ENCODE results near the gene SMIM41.

The SMIM41 gene

GRCh38 chr12:52086944-52087835 lies 7.7 kb downstream of the SMIM41 start:
- Histone ChIP-seq H3K27me3 (ENCODE audit: insufficient read depth, low read length, poor library complexity, severe bottlenecking) (peaks cover 3% of the 10 kb centered on the region), H2AFZ (ENCODE audit: low read length) (no peak overlapping the region), H3F3A (ENCODE audit: low read depth) (no peaks in the 10 kb centered on the region), H3K9me2 (replicated peaks; ENCODE audit: low read depth, low read length) (no peaks in the 10 kb centered on the region), H3K4me1 (ENCODE audit: insufficient read depth, low read length, poor library complexity, severe bottlenecking) (peaks cover 4% of the 10 kb centered on the region), H3K9ac (ENCODE audit: low read depth, low read length, poor library complexity, severe bottlenecking) (no peak overlapping the region), H3K9me3 (ENCODE audit: insufficient read depth, low read depth, low read length) (no peaks in the 10 kb centered on the region), H3K36me3 (ENCODE audit: insufficient read depth, low read length) (no peaks in the 10 kb centered on the region), H4K20me1 (ENCODE audit: insufficient read depth, low read length, poor library complexity, severe bottlenecking) (no peaks in the 10 kb centered on the region), H3K4me3 (ENCODE audit: low read length, poor library complexity, severe bottlenecking) (no peak overlapping the region), H3K4me2 (ENCODE audit: low read depth, low read length, poor library complexity, severe bottlenecking) (no peak overlapping the region), H3K79me2 (ENCODE audit: insufficient read depth, low read length) (no peaks in the 10 kb centered on the region)
- TF ChIP-seq EZH2phosphoT487 (IDR thresholded peaks at IDR 0.05; ENCODE audit: borderline replicate concordance) (no peak), CTCF (conservative IDR thresholded peaks at IDR 0.05; ENCODE audit: low read length) (no peak)

DNA sequence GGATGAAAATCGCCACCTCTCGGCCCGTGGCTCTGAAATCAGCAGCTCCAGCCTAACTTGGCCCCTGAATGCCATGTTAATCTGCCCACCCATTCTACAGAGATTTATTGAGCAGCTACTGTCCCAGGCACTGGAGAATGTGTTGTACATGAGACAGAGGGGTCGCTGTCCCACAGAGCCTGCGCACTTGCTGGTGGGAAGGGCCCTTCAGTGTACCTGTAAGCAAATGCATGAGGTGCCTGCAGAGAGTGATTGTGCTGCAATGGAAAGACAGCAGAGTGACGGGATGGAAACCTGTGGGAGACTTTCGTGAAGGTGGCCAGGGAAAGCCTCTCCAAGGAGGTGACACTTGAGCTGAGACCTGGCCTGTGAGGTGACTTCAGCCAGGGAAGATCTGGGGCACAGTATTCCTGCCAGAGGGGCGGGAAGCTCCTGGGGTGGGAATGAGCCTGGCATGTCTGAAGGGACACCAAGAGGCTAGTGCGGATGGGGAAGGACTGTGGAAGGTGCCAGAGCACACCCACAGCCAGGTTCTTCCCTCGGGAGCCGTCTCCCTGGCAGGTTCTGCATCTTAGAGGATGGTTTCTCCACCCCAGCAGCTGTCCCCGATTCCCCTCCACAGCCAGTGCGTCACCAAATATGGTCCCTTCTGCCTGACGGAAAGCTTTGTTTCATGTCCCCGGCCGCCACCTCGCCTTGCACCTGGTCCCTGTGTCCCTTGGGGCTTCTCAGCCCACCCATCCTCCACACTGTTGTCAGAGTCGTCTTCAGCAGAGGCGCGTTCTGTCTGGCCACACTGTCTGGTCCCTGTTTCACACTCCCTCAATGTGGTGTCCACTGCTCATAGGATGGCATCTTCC lies 8.7 kb downstream of the SMIM41 start:
- Histone ChIP-seq H3F3A (ENCODE audit: low read depth) (no peaks in the 10 kb centered on the region), H3K36me3 (ENCODE audit: insufficient read depth, low read length) (no peaks in the 10 kb centered on the region), H3K4me1 (ENCODE audit: insufficient read depth, low read length, poor library complexity, severe bottlenecking) (peaks cover 1% of the 10 kb centered on the region), H3K27me3 (ENCODE audit: insufficient read depth, low read length, poor library complexity, severe bottlenecking) (peaks cover 3% of the 10 kb centered on the region), H3K9me2 (replicated peaks; ENCODE audit: low read depth, low read length) (no peaks in the 10 kb centered on the region), H3K79me2 (ENCODE audit: insufficient read depth, low read length) (no peaks in the 10 kb centered on the region), H4K20me1 (ENCODE audit: insufficient read depth, low read length, poor library complexity, severe bottlenecking) (no peaks in the 10 kb centered on the region), H3K4me2 (ENCODE audit: low read depth, low read length, poor library complexity, severe bottlenecking) (no peak overlapping the region), H3K4me3 (ENCODE audit: low read length, poor library complexity, severe bottlenecking) (no peak overlapping the region), H3K9ac (ENCODE audit: low read depth, low read length, poor library complexity, severe bottlenecking) (no peak overlapping the region), H2AFZ (ENCODE audit: low read length) (no peak overlapping the region), H3K9me3 (ENCODE audit: insufficient read depth, low read depth, low read length) (no peaks in the 10 kb centered on the region)
- TF ChIP-seq CTCF (conservative IDR thresholded peaks at IDR 0.05; ENCODE audit: low read length) (no peak), EZH2phosphoT487 (IDR thresholded peaks at IDR 0.05; ENCODE audit: borderline replicate concordance) (no peak)

DNA sequence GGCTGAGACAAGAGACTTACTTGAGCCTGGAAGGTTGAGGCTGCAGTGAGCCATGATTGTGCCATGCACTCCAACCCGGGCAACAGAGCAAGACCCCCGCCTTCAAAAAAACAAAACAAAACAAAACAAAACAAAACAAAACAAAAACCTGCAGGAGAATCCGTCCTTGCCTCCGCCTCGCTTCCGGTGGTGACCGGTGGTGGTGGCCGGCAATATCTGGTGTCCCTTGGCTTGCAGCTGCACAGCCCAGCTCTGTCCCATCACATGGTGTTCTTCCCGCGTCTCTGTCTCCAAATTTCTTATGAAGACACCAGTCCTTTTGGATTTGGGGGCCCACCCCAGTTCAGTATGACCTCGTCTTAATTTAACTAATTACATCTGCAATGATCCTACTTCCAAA lies 10.0 kb downstream of the SMIM41 start:
- Histone ChIP-seq H3K36me3 (ENCODE audit: insufficient read depth, low read length) (no peaks in the 10 kb centered on the region), H3K27me3 (ENCODE audit: insufficient read depth, low read length, poor library complexity, severe bottlenecking) (peaks cover 3% of the 10 kb centered on the region), H3K9me3 (ENCODE audit: insufficient read depth, low read depth, low read length) (no peaks in the 10 kb centered on the region), H3K4me1 (ENCODE audit: insufficient read depth, low read length, poor library complexity, severe bottlenecking) (no peaks in the 10 kb centered on the region), H3K9ac (ENCODE audit: low read depth, low read length, poor library complexity, severe bottlenecking) (no peak overlapping the region), H3K79me2 (ENCODE audit: insufficient read depth, low read length) (no peaks in the 10 kb centered on the region), H2AFZ (ENCODE audit: low read length) (no peak overlapping the region), H3K4me2 (ENCODE audit: low read depth, low read length, poor library complexity, severe bottlenecking) (no peak overlapping the region), H3K4me3 (ENCODE audit: low read length, poor library complexity, severe bottlenecking) (no peak overlapping the region), H3F3A (ENCODE audit: low read depth) (no peaks in the 10 kb centered on the region), H3K9me2 (replicated peaks; ENCODE audit: low read depth, low read length) (no peaks in the 10 kb centered on the region), H4K20me1 (ENCODE audit: insufficient read depth, low read length, poor library complexity, severe bottlenecking) (no peaks in the 10 kb centered on the region)
- TF ChIP-seq EZH2phosphoT487 (IDR thresholded peaks at IDR 0.05; ENCODE audit: borderline replicate concordance) (no peak), CTCF (conservative IDR thresholded peaks at IDR 0.05; ENCODE audit: low read length) (no peak)
